Stimulated activated CD8-positive, alpha-beta memory T cell treated with anti-CD3 and anti-CD28 coated beads, Interleukin-7, amount 100 ng/mL, for 48 hours (primary cell): ENCODE data around the gene PHF2.

Experiments
- DNase-seq, 2 donors: peaks; one replicate each; pipeline ENCODE4 v3.0.0-alpha.2; 2020; ENCODE audit warnings: low read depth in 1 of 2; ENCODE audit errors: extremely low read depth in 1 of 2

PHF2 gene

DNA sequence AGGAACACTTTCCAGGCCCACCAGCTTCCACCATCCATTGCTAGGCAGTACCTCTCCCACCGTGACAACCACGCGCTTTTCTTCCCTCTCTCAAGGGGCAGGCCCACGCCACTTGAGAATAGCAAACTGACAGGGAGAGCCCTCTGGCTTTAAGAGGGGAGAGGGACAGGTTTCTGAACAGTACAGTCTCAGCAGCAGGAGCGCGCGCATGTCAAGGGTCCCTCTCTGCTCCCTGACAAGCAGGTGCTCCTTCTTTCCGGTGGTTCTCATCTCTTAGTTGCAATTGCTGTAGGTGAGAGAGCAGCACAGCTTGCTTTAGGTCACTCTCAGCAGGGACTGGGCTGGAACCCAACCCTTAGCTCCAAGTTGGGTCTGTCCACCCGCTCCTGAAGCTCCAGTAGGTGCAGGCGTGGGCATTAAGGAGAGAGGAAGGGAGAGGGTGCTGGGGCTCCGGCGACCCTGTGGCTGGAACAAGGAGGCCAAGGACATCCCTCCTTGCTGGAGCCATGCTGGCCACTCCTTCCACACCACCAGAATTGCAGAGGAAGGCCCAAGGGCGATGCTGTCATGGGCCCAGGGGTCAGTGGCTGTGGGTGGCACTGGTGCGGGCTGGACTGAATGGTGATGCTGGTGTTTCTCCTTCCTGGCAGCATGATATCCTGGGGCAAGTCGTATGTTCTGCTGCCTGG lies 9.0 kb upstream of the PHF2 start:
- no peak for DNase-seq

DNA sequence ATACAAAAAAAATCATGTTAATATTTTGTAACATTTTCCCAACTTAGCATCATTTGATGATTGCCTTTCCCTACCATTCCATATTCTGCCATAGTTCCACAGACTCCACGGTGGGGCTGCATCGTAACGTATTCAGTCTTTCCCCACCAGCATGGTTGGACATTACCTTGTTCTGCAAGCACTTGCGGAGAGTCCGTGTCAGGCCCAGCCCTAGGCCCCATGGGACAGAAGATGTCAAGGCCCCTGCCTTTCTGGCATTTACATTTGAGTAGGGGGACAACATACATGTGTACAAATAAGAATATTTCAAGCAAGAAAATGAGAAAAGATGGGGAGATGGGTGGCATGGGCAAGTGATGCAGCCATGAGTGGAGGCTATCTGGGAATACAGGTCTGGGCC lies 8.2 kb upstream of the PHF2 start:
- DNase-seq = no peak

DNA sequence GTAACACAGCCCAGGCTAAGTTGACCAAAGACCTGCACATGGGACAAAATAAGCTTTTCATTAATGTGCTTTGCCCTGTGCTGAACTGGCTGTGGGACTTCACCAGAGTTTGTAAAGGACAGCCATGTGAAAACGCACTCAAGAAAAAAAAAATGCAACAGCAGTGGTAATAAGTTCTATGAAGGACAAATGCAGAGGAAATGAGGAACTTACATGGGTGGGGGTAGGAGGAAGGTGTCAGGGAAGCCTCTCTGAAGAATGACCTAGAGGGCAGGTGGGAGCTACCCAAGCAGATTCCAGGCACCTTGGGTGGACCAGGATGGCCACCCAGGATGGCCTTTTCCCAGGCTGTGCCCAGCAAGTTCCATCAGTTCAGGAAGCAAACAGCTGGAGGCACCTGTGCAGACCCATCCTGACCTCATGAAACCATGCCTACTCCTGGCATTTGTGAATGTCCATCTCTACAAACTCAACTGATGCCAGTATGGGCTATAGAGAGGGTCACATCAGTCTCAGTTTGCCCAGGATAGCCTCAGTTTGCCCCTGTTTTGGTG lies 6.7 kb upstream of the PHF2 start:
- DNase-seq = no peak

DNA sequence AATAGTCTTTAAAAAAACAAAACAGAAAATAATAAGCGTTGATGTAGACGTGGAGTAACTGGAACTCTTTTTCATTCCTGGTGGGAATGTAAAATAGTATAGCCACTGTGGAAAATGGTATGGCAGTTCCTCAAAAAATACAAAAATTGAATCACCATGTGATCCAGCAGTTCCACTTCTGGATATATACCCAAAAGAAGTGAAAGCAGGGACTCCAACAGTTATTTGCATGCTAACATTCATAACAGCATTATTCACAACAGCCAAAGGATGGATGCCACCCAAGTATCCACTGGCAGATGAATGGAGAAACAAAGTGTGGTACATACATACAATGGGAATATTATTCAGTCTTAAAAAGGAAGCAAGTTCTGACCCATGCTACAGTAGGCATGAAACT lies 4.2 kb upstream of the PHF2 start:
- DNase-seq = no peak

DNA sequence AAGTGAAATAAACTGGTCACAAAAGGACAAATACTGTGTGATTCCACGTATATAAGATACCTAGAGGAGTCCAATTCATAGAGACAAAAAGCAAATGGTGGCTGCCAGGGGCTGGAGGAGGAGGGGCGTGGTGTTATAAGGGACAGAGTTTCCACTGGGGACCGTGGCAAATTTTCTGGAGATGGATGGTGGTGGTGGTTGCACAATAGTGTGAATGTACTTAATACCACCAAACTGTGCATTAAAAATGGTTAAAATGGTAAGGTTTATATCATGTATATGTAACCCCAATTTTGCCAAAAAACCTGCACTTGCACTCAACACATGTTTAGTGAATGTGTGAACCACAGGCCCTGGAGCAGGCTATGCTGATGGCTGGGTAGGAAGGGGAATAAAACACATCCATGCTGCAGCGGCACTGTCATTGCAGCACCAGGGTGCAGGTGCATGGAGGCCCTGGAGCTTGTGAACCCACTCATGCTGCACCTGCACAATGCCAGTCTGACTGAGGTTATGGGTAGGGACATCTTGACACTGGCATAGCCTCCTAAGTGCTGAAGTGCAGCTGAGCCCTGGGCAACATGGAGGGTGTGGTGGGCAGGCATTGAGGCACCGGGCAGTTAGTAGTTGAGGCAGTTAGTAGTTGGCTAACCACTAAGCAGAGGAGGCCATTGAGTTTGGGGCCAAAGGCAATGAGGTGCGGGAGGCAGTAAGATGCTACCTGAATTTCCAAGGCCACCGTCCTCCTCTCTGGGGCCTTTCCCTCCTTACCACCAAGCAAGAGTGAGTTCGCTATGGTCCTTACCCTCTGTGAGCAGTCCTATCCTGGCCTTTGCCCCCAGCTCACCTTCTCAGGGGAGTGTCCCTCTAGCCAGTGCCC lies 3.5 kb upstream of the PHF2 start:
- no peak for DNase-seq

DNA sequence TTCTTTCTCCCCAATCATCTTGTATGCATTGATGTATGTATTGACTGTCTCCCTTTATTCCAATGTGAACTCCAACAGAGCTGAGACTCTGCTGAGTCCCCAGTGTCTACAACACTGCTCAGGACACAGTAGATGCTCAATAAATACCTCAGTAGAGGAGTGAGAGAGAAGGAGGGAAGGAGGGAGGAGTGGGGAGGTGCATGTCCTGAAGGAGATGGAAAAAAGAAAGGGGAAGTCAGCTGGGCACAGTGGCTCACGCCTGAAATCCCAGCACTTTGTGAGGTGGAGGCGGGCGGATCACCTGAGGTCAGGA lies 2.9 kb upstream of the PHF2 start:
- DNase-seq = no peak

DNA sequence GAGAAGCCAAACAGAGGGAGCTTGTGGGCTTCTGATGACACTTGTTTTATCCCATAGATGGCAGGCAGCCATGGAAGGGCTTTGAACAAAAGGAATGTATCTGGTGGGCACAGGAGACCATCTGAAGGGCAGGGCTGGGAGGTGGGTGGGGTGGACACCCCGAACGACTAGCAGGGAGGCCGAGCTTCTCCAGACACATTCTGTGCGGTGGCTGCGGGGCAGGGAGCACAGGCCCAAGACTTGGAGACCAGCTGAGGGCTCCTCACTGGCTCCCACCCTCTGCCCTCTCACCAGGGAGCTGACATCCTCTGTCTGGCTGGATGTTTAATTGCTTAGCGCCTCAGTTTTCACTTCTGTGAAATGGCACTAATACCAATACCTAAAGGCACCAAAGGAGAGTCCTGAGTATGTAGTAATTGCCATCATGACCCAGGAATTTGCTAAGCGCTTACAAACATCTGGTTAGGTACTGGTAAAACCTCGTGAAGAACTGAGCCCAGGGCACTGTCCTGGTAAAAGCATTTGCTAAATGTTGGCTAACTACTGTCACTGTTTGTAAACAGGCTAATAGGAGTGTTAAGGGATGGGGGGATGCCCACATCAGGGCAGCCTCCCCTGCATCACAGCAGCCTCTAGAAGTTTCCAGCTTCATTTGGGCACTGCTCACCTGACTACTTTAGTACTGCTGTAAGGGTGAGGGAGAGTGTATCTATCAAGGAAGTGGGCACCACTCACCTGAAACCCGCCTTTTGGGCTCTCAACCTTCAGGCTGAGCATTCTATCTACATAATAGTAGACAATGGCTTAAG lies 2.1 kb upstream of the PHF2 start:
- no peak for DNase-seq

DNA sequence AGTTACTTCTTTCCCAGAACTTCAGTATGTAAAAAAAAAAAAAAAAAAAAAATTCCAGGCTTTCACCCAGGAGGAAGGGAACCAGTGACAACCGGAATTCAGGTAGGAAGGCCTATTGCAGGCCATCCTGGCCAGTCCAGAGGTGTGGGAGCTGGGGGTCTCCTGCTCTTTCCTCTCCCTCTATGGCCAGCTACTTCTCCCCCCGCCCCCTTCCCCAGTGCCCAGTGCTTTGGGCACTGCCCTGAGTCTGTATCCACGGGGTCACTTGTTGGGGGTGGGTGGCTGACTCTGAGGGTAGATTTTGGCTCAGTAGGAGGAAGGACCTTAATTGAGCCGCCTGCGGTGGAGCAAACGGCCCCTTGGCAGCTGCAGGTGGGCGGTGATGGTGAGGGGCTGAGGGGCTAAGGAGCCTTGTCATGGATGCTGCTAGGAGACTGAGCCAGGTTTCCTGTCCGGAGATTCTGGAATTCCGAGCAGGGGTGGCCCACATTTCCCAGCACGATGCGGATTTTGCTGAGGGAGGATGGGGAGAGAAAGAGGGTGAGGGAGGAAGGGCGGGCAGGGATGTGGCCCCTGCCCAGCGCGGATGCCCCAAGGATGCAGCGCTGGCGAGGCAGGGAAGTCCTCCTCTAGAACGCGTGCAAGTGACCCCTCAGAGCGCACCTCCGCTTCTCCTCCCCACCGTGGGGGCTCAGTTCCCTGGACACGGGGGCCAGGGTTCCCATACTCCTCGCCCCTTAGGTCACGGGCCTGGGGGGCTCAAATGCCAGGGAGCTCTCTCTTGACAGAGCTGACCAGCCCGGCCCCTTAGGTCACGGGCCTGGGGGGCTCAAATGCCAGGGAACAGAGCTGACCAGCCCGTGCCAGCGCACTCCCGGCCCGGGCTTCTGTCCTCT lies 1.2 kb upstream of the PHF2 start:
- DNase-seq = no peak

DNA sequence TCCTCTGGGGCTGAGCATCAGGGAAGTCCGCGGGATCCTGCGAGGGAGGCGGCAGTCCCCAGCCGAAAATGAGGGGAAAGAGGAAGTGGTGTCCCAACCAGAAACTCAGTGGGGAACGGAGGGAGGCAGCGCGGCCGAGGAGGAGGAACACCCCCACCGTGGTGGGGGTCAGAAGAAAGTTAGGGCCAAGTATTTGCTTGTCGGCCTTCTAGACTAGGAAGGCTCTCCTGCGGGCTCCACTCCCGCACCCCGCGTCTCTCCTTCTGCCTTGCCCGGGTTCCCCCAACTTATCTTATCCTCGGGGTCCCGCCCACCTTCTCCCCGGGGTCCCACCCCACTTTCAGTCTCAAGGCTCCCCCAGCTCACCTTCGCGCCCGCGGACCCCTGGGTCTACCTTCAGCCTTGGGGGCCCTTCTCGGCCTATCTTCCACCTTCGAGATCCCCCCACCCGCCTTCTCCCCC lies 557 bp upstream of the PHF2 start:
- peak; percentile 31 to 44 for DNase-seq

DNA sequence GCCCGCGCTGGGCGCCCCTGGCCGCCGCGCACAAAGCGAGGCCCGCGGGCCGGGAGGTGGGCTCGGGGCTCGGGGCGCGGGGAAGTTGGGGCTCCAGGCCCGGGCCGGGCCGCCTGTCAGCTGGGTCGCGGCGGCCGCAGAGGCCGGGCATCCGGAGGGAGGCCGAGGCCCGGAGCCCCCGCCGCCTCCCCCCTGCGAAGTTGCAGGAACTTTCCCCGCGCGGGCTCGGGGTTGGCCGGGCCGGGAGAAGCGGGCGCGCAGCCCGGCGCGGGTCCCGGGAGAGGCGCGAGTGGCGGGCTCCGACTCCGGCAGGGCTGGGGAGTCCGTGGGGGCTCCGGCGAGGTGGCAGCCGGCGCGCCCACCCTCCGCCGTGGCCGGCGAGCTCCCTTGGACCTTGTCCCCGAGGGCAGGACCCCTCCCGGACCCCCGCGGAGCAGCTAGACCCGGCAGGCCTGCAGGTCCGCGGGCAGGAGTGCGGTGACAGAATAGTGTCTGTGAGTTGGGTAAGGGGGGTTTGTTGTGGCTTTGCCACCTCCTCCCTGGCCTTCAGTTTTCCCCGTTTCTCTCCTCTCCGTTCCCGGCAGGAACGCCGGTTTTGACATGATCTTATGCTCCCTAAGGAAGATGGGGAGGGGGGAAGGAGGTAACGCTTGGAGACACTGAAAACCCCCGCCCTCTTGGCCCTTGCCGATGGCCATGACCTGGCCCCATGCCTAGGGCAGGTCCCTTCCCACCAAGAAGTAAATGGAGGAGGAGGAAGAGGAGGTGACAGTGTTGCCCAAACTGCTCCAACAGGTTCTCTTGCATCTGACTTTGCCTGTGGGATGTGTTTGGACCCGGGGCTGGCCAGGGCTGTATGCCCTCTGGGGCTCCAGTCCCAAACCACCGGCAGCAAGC lies 942 bp downstream of the PHF2 start:
- DNase-seq = no peak

DNA sequence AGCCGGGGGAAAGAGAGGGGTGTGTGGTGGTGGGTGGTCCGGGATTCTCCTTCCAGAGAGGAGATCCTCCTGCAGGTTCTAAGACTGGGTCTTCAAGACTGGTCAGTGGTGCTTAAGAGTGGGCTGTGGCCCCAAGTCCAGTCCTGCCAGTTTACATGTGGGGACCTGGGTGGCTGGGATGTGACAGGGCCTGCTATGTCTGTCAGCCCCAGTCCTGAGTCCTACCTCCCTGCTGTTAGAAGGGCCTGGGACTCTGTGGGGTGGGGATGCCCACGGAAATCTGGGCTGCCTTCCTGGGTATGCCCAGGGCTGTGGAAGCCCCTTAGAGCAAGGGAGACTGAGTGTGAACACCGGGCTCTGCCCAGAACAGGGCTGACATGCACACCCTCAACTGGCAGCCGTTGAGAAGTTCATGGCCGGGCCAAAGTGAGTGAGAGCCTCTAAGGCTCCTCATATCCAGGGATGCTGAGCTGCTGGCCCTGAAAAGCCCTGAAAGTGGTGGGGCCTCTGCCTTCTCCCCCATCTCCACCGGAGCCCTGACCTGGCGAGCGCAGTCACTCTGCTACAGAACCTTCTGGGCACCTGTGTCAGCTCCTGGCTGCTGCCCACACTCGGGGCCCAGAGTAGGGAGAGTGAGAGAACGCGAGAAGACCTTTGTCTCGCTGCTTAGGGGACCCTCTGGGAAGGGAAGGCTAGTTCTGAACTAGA lies 1.7 kb downstream of the PHF2 start:
- no peak for DNase-seq

DNA sequence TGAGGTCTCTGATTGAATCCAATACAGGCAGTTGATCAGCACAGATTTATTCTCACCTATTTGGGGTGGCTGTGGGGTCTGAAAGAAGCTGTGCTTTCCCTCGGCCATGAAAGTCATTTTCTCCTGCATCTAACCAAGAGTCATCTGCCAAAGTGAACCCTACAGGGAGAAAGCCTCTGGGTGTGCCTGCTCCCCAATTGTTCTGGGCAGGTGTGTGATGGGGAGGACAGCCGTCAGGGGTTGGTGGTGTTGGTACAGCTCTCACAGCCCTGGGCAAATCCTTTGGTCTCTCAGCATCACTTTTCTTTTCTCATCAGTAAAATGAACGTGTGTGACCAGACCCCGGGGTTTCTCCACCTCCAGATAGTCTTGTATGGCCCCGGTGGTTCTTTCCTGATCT lies 2.5 kb downstream of the PHF2 start:
- DNase-seq = no peak

DNA sequence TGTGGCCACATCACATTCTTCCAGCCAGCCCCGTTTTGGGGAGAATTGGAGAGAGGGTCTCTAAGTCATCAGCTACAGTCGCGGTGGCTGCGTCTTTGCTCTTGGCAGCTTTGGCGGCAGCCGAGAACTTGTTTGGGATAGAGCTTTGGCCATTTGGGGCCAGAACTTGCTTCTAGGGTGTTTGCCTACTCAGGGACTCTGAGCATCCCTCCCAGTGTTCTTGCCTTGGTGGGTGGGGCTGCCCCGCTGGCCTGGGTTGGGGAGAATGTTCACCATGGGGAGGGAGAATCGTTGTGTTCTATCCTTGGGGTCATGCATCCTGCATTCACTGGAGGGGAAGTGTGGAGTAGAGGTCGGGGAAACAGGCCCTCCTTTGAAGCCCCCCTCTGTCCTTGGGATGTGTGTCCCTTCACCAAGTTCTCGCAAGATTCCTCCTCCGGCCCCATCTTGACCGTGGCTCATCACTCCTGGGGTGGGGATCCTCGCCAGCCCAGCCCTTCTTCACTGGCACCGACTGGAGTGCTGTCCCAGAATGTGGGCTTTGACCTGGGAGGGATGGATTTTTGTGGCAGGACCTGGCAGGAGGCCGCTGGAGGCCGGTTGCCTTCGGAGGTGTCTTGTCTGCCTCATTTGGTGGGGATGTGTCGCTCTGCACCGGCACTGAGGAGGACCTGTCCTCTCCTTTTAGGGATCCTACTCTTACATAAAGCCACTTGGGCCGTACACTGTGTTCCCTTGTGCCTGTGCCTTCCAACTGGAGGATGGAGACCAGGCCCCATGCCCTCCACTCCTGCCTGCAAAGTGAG lies 3.5 kb downstream of the PHF2 start:
- DNase-seq = no peak

DNA sequence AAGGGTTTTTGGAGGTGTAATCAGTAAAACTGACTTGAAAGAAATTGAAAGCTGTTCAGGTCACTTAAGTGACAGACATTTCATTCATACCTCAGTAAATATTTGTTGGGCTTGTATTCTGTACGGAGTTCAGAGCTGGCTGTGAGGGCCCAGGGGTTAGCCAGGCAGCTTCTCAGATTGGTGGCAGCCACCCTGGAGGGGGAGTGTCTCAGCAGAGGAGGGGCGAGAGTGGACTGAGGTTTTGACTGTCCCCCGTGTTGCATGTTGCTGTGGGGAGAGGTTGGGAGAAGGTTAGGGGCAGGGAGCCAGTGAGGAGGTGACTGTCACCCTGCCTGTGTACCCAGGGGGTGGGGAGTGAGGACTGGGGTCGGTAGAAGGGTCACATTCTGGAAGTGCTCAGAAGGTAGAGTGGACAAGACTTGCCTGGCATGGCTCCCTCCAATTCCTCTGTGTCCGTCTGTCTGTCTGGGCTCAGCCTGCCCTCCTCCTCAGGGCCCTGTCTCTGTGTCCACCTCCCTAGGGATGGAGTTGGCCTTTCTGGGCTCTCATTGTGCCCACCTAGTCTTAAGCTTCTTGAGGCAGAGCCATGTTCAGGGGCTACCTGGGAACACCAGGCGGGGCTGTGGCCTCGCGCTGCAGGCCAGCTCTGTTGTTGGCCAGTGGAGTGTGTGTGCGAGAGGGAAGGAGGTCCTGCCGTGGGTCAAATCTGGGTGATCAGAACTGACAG lies 4.4 kb downstream of the PHF2 start:
- no peak for DNase-seq

DNA sequence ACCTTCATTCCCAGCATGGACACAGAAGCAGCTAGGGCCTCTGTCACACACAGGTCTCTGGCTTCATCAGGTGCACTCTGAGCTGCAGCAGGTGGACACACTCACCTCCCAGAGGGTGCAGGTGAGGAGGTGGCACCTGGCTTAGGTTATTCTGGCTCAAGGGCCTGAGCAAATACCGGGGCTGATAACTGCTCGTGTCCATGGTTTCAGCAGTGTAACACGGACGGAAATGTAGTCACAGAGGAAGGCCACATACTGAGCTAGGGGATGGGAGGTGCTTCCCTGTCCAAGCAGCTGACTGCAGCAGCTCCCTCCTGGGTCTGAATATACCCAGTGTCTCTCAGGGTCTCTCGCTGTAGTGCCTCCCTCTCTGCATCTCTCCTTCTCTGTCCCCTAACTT lies 5.7 kb downstream of the PHF2 start:
- no peak for DNase-seq

DNA sequence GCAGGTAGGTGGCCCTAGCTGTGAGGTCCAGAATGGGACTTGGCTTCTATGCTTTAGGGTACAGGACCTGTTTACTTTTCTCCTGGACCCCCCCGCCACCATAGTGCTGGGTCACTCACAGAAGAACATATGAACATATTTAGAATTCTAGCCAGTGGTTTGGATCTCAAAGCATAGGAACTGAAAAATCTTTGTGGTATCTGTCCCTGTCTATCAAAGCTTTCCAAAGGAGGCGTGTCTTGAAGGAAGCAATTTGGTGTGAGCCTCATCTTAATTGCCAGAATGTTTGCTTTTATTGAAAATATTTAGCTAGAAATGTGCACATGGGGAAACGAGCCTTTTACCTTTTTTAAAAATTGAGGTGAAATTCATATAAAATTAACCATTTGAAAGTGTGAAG lies 6.2 kb downstream of the PHF2 start:
- DNase-seq = no peak

DNA sequence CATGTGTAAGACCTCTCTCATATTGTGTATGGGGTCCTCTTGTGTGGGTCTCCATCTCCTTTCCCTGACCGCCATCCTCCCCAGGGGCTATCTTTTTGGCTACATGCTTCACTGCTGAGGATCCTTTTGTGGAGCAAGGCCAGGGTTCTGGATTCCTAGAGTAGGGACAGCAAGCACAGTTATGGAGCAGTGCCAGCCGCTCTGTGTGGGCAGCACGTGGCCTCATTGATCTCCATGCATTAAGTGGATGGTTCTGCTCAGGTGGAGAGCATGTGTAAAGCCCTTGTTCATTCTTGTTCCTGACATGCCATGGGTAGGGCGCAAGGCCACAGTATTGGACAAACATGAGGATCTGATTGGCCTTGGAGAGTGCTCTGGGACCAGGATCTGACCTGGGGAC lies 8.9 kb downstream of the PHF2 start:
- DNase-seq = no peak
